ENCODE measurements around the gene WDR36. TPM values are rescaled to one million over a fixed set of nuclear protein-coding genes. Genes with fewer than 3 reads are reported as not detected.

The WDR36 gene
- total RNA-seq, 2 donors from 2014 or later, result 49.6 to 55.3 TPM

DNA sequence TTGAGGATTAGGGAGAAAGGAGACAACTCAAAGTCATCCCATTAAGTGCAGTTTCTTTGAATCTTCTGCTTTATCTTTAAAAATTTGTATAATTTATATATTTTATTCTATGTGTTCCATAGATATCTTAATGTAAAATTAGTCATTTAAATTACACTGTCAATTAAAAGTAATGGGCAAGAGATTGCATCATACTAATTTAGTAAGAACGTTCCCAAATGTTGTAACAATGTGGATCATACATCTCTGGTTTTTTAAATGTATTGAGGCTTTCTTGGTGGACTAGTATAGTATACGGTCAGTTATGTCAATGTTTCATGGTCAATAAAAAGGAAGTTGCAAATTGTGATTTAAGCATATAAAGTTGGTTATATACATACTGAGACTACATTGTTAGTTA is 14.5 kb upstream of the WDR36 start:
- peaks cover 0 to 7% of the 10 kb centered on the region in 2 donors for H3K36me3 Mint-ChIP-seq
- no peak for ATAC-seq
- H3K27ac Mint-ChIP-seq, result no peak overlapping the region
- peaks cover 0 to 2% of the 10 kb centered on the region in 2 donors for H3K9me3 Mint-ChIP-seq
- no peak for DNase-seq (ENCODE audit: low spot score in 2 of 2)

GRCh38 chr5:111079846-111080245 is 12.3 kb upstream of the WDR36 start:
- Mint-ChIP-seq H3K9me3 (peaks cover 0 to 5% of the 10 kb centered on the region in 2 donors), H3K27ac (no peak overlapping the region), H3K36me3 (no peaks in the 10 kb centered on the region)
- no peak for ATAC-seq
- no peak for DNase-seq (ENCODE audit: low spot score in 2 of 2)

DNA sequence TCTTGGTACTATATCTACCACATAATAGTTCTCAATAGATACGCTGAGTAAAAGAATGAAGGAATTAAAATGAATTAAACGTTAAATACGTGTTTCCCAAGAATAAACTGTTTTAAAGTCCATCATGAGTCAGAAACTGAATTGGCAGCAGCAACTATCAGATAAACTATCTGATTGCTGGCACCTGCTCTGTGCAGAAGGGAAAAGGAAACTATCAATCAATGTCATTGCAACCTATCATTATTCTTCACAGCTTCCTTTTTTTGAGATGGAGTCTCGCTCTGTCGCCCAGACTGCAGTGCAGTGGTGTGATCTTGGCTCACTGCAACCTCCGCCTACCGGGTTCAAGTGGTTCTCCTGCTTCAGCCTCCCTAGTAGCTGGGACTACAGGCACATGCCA is 8.8 kb upstream of the WDR36 start:
- Mint-ChIP-seq H3K9me3 (peaks cover 0 to 5% of the 10 kb centered on the region in 2 donors), H3K36me3 (no peaks in the 10 kb centered on the region), H3K27ac (no peak overlapping the region)
- no peak for DNase-seq (ENCODE audit: low spot score in 2 of 2)
- ATAC-seq, result no peak

- peaks cover 4 to 8% of the 10 kb centered on the region in 2 donors for H3K9me3 Mint-ChIP-seq
- H3K27ac Mint-ChIP-seq, result peak overlapping the region in 1 of 2 donors; percentile 63
- H3K36me3 Mint-ChIP-seq, result peaks cover 19% of the 10 kb centered on the region in 2 donors
- ATAC-seq (no peak), DNase-seq (ENCODE audit: low spot score in 2 of 2) (no peak)
Measured at GRCh38 chr5:111095982-111096381, 3.8 kb downstream of the WDR36 start.

- Mint-ChIP-seq H3K9me3 (no peaks in the 10 kb centered on the region), H3K27ac (no peak overlapping the region), H3K36me3 (peaks cover 5 to 6% of the 10 kb centered on the region in 2 donors)
- no peak for ATAC-seq
- DNase-seq (ENCODE audit: low spot score in 2 of 2), result no peak
Measured at GRCh38 chr5:111099058-111099778, 7.1 kb downstream of the WDR36 start.

DNA sequence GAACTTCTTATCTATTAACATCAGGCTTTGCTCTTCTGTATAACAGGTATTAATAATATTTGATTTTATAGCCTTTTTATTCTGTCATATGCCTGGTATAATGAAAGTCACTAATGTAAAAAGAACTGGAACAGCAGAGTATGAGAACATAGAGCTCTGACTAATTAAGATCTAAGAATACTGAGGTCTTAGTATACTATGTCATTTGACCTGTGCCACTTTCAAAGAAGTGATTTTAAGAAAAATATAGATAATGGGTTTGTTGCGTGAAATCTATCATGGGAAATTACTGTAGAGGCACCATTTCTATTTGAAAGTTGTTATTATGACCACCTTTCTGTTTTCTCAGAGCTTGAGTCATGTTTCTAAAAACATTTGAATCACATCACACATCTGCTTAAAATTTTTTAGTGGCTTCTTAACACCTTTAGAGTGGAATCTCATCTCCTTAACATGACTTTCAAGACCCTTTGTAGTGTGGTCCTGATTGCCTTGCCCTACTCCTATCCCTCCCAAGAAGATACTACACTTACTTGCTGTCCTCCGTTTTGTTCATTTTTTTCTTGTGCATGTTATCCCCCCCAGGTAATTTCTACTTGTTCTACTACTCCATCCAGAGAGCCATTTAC is 14.3 kb downstream of the WDR36 start:
- H3K27ac Mint-ChIP-seq, result no peak overlapping the region

DNA sequence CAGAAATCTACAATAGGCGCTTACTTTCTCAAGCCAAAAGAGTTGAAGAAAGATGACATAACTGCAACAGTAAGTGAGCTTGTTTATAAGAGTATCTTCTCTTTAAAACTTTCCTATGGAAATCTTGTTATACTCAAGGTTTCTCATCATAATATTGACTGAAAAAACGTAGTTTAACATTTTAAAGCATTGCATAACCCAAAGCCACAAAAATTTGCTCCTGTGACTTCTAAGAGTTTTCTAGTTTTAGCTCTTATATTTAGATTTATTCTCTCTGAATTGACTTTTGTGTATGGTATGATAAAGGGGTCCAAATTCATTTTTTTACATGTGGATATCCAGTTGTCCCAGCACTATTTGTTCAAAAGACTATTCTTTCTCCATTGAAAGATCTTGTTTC is 15.2 kb downstream of the WDR36 start:
- no peaks in the 10 kb centered on the region for H3K9me3 Mint-ChIP-seq
- H3K27ac Mint-ChIP-seq, result no peak overlapping the region
- no peak for ATAC-seq
- peaks cover 13 to 18% of the 10 kb centered on the region in 2 donors for H3K36me3 Mint-ChIP-seq
- DNase-seq (ENCODE audit: low spot score in 2 of 2), result no peak

More for the DNA sequence above, 14.3 kb downstream of the WDR36 start:
- Mint-ChIP-seq H3K36me3 (peaks cover 13 to 19% of the 10 kb centered on the region in 2 donors), H3K9me3 (no peaks in the 10 kb centered on the region)
- ATAC-seq, result peak in 1 of 2 donors; percentile 69
- DNase-seq (ENCODE audit: low spot score in 2 of 2), result no peak

DNA sequence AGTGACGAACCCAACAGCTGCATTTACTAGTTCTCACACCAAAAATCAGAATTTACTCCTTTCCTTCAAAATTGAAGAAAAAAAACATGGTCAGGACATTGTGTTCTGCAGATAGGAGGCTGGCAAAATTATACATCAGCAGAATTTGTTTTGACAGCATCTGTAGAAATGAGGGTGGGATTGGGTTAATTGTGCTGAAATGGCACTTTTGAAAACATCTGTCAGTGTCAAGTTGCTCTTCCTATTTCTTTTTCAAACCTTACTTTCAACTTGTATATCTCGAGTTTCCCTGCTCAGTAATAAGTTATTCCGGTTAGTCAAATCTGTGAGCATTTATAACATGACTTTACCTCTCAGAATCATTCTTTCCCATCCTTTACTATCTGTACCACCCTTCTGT is 19.8 kb downstream of the WDR36 start:
- no peaks in the 10 kb centered on the region for H3K9me3 Mint-ChIP-seq
- ATAC-seq (no peak), DNase-seq (ENCODE audit: low spot score in 2 of 2) (no peak)
- no peak overlapping the region for H3K27ac Mint-ChIP-seq
- H3K36me3 Mint-ChIP-seq, result peaks cover 8 to 28% of the 10 kb centered on the region in 2 donors

GRCh38 chr5:111113678-111114077 is 21.5 kb downstream of the WDR36 start:
- DNase-seq (ENCODE audit: low spot score in 2 of 2) (no peak), ATAC-seq (no peak)
- Mint-ChIP-seq H3K27ac (no peak overlapping the region), H3K9me3 (no peaks in the 10 kb centered on the region), H3K36me3 (peaks cover 13 to 21% of the 10 kb centered on the region in 2 donors)

DNA sequence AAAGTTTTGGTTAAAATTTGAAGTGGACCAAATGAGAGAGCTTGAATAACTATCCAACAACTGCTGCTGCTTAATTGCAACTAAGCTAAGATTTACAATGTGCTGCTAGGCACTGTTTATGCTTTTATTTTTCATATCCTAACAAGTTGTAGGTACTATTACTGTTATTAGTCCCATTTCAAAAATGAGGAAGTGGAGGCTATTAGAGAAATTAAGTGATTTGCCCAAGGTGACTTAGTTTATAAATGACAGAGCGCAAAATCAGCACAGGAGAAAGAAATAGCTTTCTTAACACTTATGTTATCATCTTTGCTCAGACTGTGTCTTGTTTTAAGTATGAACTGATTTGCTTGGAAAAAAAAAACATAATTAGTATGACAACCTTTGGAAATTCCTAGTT is 23.1 kb downstream of the WDR36 start:
- H3K36me3 Mint-ChIP-seq, result peaks cover 13 to 24% of the 10 kb centered on the region in 2 donors

DNA sequence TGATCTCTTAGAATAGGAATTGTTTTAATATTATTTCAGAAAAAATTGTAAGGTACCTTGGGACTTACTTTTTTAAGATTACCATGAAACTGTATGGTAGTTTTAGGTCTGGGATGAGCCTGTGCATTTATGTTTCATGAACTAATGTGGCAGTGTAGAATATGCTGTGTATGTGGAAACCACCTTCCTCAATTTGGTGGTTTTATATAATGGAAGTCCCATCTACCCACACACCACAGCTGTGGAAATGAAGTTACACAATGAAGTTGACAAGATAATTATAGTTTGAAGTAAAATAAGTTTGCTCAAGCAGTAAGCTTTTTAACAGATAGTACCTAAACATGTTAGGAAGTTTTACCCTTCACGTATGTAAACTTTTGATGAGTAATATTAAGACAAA is 24.4 kb downstream of the WDR36 start:
- H3K9me3 Mint-ChIP-seq, result no peaks in the 10 kb centered on the region
- no peak overlapping the region for H3K27ac Mint-ChIP-seq
- peaks cover 15 to 20% of the 10 kb centered on the region in 2 donors for H3K36me3 Mint-ChIP-seq
- ATAC-seq, result no peak
- no peak for DNase-seq (ENCODE audit: low spot score in 2 of 2)

More for the DNA sequence above, 23.1 kb downstream of the WDR36 start:
- ATAC-seq (no peak), DNase-seq (ENCODE audit: low spot score in 2 of 2) (no peak)
- Mint-ChIP-seq H3K27ac (no peak overlapping the region), H3K9me3 (no peaks in the 10 kb centered on the region)

DNA sequence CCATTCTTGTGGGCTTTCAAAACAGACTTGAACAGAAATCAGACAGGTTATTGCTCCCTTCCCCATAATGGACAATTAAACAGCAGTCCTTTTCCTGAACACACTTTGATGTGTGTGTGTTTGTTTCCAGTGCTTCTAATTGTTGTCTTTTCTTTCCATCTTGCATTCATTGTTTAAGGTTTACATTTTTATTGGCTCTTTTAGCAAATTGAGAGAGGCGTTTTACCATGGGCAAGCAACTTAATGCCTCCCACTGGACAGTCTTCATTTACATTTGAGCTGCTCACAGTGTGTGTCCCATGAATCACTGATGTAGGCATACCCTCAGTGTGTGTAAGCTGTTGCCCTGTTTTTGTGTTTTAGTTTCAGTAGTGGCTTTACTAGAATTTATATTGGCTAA is 25.0 kb downstream of the WDR36 start:
- Mint-ChIP-seq H3K9me3 (no peaks in the 10 kb centered on the region), H3K27ac (no peak overlapping the region), H3K36me3 (peaks cover 19 to 20% of the 10 kb centered on the region in 2 donors)
- no peak for ATAC-seq
- DNase-seq (ENCODE audit: low spot score in 2 of 2), result no peak

DNA sequence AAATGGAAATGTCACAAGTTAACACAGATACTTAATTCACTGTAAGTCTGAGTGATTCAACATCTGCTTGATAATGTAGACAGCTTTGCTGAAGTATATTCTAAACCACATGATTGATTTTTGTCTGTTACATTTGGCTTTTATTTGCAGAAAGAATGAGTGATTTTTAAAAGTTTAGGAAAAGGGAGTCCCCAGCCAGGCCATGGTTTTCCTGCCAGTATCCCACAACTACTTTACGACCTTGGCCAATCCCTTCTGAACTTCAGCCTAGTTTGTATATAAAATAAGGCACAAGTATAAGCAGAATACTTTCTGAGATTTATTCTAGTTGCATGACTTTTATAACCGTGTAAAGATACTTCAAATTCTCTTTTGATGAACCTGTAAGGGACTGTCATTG is 27.1 kb downstream of the WDR36 start:
- ATAC-seq, result no peak
- Mint-ChIP-seq H3K9me3 (no peaks in the 10 kb centered on the region), H3K27ac (no peak overlapping the region), H3K36me3 (peaks cover 10 to 13% of the 10 kb centered on the region in 2 donors)
- DNase-seq (ENCODE audit: low spot score in 2 of 2), result no peak

DNA sequence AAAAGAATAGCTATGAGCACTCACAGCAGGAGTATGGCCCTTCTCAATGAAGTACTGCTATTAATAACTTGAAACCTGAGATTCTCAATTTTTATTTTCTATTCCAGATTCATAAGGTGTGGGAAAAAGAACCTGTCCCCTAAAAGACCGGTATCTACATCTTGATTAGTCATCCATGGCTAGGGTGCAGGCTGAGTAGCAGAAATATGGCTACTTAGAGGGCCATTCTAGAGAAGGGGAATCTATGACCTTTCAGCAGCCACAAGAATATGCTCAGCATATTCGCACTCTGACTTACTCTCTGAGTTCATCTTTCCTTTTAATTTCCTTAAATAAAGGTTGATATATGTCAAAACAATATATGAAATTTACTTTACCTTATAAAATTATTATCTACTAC is 27.7 kb downstream of the WDR36 start:
- H3K27ac Mint-ChIP-seq, result no peak overlapping the region
- peak; percentile 83 to 99 for ATAC-seq
- no peak for DNase-seq (ENCODE audit: low spot score in 2 of 2)
- H3K36me3 Mint-ChIP-seq, result peaks cover 10 to 13% of the 10 kb centered on the region in 2 donors
- no peaks in the 10 kb centered on the region for H3K9me3 Mint-ChIP-seq

DNA sequence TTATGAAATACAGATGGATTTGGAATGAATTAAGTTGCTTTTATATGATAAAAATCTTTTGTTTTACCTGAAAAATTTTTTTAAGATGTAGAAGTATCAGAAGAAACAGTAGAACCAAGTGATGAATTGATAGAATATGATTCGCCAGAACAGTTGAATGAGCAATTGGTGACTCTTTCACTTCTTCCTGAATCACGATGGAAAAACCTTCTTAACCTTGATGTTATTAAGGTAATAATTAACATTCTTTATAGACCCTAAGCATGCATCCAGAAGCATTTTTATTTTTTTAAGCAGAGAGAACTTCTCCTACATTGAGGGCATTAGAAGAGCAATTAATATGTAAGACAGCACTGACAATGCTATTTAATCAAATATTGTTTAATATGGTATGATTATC is 28.8 kb downstream of the WDR36 start:
- no peak overlapping the region for H3K27ac Mint-ChIP-seq
- no peak for DNase-seq (ENCODE audit: low spot score in 2 of 2)
- peaks cover 10 to 13% of the 10 kb centered on the region in 2 donors for H3K36me3 Mint-ChIP-seq
- ATAC-seq, result no peak
- no peaks in the 10 kb centered on the region for H3K9me3 Mint-ChIP-seq

DNA sequence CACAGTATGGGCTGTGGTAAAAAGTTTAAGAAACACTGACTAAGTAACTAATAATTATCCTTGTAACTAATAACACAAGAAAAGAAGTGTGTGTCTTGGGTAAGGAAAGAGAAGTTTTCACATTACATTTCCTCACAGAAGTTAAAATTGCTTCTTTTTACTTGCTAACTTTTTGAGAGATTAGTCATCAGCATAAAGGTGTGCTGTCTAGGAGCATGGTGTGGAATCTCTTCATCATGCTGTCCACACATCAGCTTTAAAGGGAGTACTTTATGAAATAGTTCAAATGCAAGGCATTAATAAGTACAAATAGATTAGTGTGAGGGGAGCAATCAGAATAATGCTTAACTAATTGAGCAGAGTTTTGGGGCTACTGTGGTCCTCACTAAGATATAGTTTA is 29.8 kb downstream of the WDR36 start:
- DNase-seq (ENCODE audit: low spot score in 2 of 2) (no peak), ATAC-seq (no peak)
- H3K36me3 Mint-ChIP-seq, result peaks cover 12 to 20% of the 10 kb centered on the region in 2 donors
- no peaks in the 10 kb centered on the region for H3K9me3 Mint-ChIP-seq
- no peak overlapping the region for H3K27ac Mint-ChIP-seq

- Mint-ChIP-seq H3K9me3 (no peaks in the 10 kb centered on the region), H3K36me3 (peaks cover 7 to 25% of the 10 kb centered on the region in 2 donors), H3K27ac (no peak overlapping the region)
- peak in 1 of 2 donors; percentile 30 for ATAC-seq
- no peak for DNase-seq (ENCODE audit: low spot score in 2 of 2)
Measured at GRCh38 chr5:111122398-111122797, 30.2 kb downstream of the WDR36 start.

GRCh38 chr5:111124793-111125192 is 32.6 kb downstream of the WDR36 start:
- H3K27ac Mint-ChIP-seq, result no peak overlapping the region
- ATAC-seq (peak; percentile 32 to 74), DNase-seq (ENCODE audit: low spot score in 2 of 2) (no peak)
- peaks cover 7 to 26% of the 10 kb centered on the region in 2 donors for H3K36me3 Mint-ChIP-seq
- no peaks in the 10 kb centered on the region for H3K9me3 Mint-ChIP-seq
